Measurements from ENCODE around the gene TMEM81. TPM values are rescaled to one million over a fixed set of nuclear protein-coding genes. Genes with fewer than 3 reads are reported as not detected.
A peak's percentile ranks its signal among the peaks of the same experiment; 100 is the strongest.

Gene TMEM81
- polyA plus RNA-seq (2013, experiment 1 of 2; ENCODE audit: insufficient read length) = 2.3 TPM
- polyA plus RNA-seq (2013, experiment 2 of 2; ENCODE audit: insufficient read length) = 2.5 TPM

GRCh38 chr1:205084360-205084759 is at the start of gene TMEM81:
TSS of gene TMEM81 (minus strand) at chr1:205084460. CDS start at chr1:205084320, 140 bp downstream.
- no peak for DNase-seq

DNA sequence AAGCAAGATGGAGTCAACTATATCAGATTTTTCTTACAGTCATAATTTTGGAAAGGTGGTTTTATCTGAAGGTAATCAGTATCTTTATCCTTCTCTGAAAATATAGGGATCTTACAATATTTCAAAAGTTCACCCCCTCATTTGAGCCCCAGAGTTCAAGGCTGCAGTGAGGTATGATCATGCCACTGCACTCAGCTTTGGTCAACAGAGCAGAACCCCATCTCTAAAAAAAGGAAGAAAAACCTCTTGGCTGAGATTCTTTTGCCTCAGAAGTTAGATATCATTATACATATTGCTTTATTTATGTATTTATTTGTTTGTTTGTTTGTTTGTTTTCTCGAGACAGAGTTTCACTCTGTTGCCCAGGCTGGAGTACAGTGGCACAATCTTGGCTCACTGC is 49.0 kb upstream of the TMEM81 start:
- DNase-seq = no peak

- DNase-seq = no peak
Measured at GRCh38 chr1:205129447-205130029, 45.3 kb upstream of the TMEM81 start.

- DNase-seq = no peak
Measured at GRCh38 chr1:205128050-205128449, 43.8 kb upstream of the TMEM81 start.

DNA sequence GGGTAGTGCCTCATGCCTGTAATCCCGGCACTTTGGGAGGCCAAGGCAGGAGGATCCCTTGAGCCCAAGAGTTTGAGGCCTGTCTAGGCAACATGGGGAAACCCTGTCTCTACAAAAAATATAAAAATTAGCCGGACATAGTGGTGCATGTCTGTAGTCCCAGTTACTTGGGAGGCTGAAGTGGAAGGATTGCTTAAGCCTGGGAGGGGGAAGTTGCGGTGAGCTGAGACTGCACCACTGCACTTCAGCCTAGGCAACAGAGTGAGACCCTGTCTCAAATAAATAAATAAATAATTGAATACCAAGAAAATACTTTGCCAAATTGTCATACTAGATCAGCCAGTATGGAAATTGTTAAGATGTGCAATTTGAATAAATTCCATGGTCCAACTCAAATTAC is 43.4 kb upstream of the TMEM81 start:
- DNase-seq = no peak

GRCh38 chr1:205124726-205125125 is 40.5 kb upstream of the TMEM81 start:
- DNase-seq = no peak

DNA sequence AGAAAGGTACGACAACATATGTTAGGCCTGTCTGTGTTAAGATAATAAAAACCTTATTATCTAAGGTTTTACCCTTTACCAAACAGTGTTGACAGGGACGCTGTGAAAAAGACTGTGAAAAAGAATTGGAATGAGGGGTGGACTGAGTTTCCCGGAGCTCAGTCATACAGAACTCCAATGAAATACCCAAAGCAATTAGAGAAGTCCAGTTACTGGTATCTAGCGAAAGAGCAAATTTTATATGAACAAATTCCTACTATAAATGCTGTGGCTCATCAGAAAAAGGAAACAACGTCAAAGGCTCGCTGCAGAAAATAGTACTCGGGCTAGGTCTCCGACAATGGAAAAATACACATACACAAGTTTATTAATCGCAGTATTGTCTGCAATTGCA is 38.2 kb upstream of the TMEM81 start:
- no peak for DNase-seq

DNA sequence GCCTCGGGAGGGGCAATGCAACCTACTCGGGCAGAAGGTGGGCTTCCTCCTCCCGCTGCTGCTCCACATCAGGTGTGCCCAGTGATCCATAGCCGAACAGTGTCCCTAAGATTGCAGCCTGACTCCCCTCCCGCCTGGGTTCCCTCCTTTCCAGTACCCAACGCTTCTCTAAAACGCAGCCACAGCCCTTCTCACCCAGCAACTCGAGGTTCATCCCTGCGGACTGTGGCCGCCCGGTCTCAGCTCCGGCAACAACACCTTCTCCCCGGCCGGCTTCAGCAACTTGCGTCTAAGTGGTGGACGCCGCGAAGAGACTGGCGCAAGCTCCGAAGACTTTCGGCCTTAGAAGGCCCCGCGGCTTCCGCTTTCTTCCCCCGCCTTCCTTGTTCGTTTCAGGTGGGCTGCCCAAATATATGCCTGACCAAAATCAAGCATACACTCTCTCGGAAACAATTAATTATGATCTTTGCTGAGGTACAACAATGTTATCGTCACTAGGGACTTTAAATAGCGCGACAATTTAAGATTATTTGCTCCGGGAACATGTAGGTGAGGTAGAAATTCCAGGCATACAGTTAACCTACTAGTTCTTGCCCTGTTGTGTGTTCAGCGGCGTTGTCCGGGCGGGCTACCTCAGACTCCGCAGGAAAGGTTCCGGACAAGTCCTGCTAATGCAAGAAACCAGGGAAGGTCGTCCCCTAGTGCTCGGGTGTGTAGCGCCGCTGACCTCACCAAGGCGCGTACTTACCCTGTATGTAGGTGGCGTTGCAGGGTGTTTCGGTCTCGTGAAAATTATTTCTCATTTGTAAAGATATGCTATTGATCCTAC is 37.6 kb upstream of the TMEM81 start, which contains the start of gene RBBP5:
RBBP5 (minus strand) TSS at position 319 of the 829 bp plus-strand sequence; CDS start at position 214, 105 bp downstream.
- DNase-seq = peak; percentile 98

DNA sequence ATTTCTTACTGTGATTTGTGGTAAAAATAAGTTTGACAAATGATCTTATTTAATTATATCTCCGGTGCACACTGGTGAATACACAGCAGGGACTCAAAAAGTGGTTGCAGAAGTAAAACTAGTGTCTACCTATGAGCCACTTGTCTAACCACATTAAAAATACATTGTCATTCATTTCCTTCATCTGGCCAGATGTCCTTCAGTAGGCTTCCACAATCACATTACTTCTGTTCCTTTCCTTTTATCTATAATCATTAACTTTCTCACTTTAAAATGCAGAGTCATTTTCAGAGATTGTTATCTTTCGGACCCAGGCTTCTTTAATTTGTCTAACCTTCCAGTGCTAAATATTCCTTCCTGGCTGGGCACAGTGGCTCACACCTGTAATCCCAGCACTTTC is 34.5 kb upstream of the TMEM81 start:
- DNase-seq = no peak

DNA sequence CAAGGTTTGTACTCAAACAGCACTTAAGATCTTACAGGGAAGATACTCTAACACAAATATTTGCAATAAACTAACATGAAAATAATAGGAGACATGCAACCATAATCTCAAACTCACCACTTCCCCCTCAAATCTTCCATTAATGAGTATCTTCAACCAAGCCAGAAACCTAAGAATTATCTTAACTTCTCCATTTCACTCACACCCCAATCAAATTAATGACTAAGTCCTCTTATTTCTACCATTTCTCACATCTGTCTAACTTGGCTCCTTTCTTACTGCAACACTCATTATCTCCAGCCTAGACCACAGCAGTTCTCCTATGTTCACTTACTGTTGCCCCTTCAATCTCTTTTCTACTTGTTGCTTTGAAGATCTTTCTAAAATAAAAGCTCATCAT is 27.1 kb upstream of the TMEM81 start:
- no peak for DNase-seq

- DNase-seq = no peak
Measured at GRCh38 chr1:205109711-205110110, 25.5 kb upstream of the TMEM81 start.

GRCh38 chr1:205109269-205109668 is 25.0 kb upstream of the TMEM81 start:
- DNase-seq = no peak

- DNase-seq = no peak
Measured at GRCh38 chr1:205108464-205108863, 24.2 kb upstream of the TMEM81 start.

DNA sequence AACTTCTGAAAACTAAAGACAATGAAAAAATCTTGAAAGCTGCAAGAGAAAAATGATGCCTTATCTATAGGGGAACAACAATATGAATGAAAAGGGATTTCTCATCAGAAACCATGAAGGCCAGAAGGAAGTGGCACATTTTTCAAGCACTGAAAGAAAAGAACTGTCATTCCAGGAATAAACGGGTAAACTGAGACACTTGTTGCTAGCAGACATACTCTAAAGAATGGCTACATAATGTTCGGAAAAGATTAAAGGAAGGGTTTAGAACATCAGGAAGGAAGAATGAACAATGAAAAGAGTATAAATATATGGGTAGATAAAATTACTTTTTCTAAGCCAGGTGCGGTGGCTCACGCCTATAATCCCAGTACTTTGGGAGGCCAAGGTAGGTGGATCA is 23.1 kb upstream of the TMEM81 start:
- no peak for DNase-seq

DNA sequence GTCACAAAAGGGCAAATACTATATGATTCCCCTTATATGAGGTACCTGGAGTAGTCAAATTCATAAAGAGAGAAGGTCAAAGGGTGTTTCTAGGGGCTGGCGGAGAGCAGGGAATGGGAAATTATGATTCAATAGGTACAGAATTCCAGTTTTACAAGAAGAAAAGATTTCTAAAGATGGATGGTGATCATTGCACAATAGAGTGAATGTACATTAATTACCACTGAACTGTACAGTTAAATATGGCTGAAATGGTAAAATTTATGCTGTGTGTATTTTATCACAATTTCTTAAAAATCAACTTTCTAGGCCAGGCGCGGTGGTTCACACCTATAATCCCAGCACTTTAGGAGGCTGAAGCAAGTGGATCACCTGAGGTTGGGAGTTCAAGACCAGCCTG is 18.1 kb upstream of the TMEM81 start:
- DNase-seq = no peak

DNA sequence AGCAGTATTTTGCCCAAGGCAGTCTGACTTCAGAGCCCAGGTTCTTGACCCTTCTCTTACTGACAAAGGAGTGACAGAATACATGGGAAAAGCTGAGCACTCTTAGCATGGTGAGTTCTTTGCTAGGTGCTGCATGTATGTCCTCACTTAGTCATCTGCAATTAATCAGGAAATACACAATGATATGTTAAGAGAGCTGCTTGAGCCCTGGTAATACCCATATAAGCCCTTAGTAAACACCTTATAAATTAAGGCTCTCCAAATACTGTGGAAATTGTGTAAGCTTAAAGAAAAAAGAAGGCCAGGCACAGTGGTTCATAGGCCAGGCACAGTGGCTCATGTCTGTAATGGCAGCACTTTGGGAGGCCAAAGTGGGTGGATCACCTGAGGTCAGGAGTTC is 14.0 kb upstream of the TMEM81 start:
- no peak for DNase-seq

GRCh38 chr1:205095422-205095821 is 11.2 kb upstream of the TMEM81 start:
- DNase-seq = no peak

DNA sequence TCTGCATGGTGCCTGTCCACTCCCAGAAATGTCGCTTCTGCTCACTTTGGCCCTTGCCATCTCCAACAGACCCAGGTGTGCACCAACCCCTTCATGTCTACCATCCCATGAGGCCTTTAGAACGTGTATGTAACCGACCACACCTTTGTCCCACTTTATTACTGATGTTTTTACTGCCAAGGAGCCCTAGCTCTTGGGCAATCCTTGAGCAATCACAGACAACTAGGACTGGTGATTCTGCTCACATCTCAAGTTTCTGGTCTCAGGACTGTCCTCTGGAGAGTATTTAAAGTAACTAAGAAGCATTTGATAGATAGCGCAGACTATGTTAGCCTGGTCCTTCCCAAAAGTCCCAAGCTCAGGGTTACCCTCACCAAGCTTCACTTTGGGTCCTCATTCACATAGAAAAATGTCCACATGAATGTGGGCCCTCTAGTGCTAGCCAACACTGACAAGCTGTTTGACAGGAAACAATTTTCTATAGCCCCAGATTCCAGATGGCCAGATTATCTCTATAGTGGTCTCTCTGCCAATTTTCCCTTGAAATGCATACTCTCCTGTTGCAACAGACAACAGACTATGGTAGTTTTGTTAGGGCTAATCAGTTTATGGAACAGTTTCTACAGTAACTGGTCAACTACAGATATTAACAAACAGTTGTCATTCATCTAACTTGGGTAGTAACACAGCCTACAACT is 6.9 kb upstream of the TMEM81 start:
- DNase-seq = no peak

DNA sequence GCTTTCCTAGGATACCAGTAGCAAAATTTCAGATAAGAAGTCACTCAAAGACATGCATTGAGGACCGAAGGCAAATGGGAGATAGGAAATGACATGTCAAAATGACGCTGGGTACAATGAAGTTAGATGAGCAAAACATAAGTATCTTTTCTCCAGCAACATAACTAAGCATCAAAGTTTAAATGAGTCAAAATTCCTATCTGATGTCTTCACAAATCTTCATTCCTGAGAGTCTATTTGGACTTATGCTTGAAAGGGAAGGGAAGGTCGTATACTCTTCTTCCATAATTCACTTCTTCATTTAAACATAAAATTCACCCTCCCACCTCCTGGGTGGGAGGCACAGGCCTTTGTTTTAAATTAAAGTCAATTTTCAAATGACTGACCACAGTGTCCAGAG is 4.1 kb upstream of the TMEM81 start:
- peak; percentile 25 for DNase-seq

DNA sequence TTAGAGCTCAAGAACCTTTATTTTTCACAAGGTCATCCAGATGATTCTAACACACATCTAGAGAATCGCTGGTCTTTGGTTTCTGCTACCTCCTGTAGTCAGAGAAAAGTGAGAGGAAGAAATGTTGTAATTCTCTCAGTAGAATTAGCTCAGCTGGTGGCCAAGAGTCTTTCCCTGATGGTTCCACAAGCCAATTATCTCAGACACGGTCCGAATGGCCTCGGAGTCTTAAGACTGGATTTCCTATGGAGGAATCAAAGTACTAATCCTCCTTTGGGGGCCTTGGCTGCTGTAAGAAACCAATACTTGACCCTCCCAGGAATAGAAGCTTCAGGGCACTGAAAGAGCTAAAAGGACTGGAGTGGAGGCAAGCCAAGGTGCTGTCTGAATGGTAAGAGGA is 1.8 kb downstream of the TMEM81 start:
- no peak for DNase-seq

- peak; percentile 39 for DNase-seq
Measured at GRCh38 chr1:205077934-205078311, 6.3 kb downstream of the TMEM81 start.

DNA sequence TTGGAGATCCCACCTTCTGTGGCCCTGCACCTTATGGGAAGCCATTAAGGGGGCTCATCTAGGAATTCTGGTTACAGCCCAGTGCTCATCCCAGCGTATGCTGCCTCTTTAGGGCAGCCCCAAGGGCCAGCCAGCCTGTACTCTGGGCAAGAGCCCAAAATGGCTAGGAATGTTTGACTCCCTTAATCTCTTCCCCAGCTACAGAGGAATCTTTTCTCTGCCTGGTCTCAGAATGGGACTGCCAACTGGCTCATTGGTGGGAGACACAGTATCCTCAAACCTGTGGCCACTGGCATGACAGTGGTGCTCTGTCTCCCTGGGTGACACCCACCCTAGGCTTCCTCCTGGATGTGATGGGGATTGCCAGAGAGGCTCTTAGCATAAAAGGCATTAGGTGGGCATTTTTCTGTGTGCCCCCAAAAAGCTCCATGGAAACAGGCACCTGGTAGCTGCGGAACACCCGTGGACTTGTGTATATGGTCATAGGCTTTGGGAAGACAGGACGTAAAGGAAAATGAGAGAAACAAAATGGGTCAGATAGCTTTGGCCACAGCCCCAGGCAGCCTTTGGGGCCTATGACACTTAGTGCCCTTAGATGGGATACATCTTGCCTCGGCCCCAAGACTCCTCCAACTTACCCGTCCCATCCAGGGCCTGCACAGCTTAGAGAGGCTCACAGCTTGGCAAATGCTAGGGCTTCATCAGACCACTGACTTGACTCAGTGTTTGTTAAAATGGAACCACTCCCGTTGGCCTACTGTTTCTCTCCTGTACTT is 6.9 kb downstream of the TMEM81 start:
- DNase-seq = no peak
